ENCODE measurements around the gene EFL1. TPM values are rescaled to one million over a fixed set of nuclear protein-coding genes. Genes with fewer than 3 reads are reported as not detected.
"Not testable (repeated sequence)": the region's sequence is repeated elsewhere in the genome, so short reads cannot be mapped to it uniquely, and the experiment has no call there.

The EFL1 gene
- total RNA-seq, 1 donor, result 22.9 TPM

- H3K4me3 ChIP-seq (ENCODE audit: low read depth, low read length), result no peak overlapping the region
- no peak for DNase-seq (ENCODE audit: low read depth)
- no peak for TF ChIP-seq CTCF (IDR thresholded peaks at IDR 0.05; ENCODE audit: insufficient read depth, low read depth, low read length)
These were observed 41.6 kb upstream of the EFL1 start for GRCh38 chr15:82303956-82304777.

GRCh38 chr15:82301296-82302016, 38.9 kb upstream of the EFL1 start:
- DNase-seq (ENCODE audit: low read depth), result no peak
- H3K4me3 ChIP-seq (ENCODE audit: low read depth, low read length), result no peak overlapping the region
- no peak for TF ChIP-seq CTCF (IDR thresholded peaks at IDR 0.05; ENCODE audit: insufficient read depth, low read depth, low read length)

GRCh38 chr15:82300883-82301282, 38.3 kb upstream of the EFL1 start:
- TF ChIP-seq CTCF (IDR thresholded peaks at IDR 0.05; ENCODE audit: insufficient read depth, low read depth, low read length), result no peak
- no peak for DNase-seq (ENCODE audit: low read depth)
- H3K4me3 ChIP-seq (ENCODE audit: low read depth, low read length), result no peak overlapping the region

- not testable (repeated sequence) for DNase-seq (ENCODE audit: low read depth); H3K4me3 ChIP-seq (ENCODE audit: low read depth, low read length)
These were observed 37.8 kb upstream of the EFL1 start for GRCh38 chr15:82300326-82300725.

- not testable (repeated sequence) for H3K4me3 ChIP-seq (ENCODE audit: low read depth, low read length); DNase-seq (ENCODE audit: low read depth)
These were observed 37.0 kb upstream of the EFL1 start for GRCh38 chr15:82299511-82299914.

GRCh38 chr15:82298520-82298919, 36.0 kb upstream of the EFL1 start:
- DNase-seq (ENCODE audit: low read depth), result no peak
- no peak for TF ChIP-seq CTCF (IDR thresholded peaks at IDR 0.05; ENCODE audit: insufficient read depth, low read depth, low read length)
- H3K4me3 ChIP-seq (ENCODE audit: low read depth, low read length), result no peak overlapping the region

GRCh38 chr15:82298032-82298431, 35.5 kb upstream of the EFL1 start:
- DNase-seq (ENCODE audit: low read depth), result no peak
- H3K4me3 ChIP-seq (ENCODE audit: low read depth, low read length), result no peak overlapping the region
- no peak for TF ChIP-seq CTCF (IDR thresholded peaks at IDR 0.05; ENCODE audit: insufficient read depth, low read depth, low read length)
